Activated T-cell treated with anti-CD3 and anti-CD28 coated beads, Interleukin-2, amount 50 U/mL, for 24 hours (primary cell): ENCODE data around the gene ZNF407.

Experiments used
- DNase-seq: peaks from one replicate; pipeline ENCODE4 v3.0.0-alpha.2; 2020
- H3K27ac Mint-ChIP-seq: 2 replicates; pipeline ENCODE4 v1.8.0; 2020; ENCODE audit warnings: mild to moderate bottlenecking, mixed read lengths
- H3K27me3 Mint-ChIP-seq: 2 replicates; pipeline ENCODE4 v1.8.0; 2020; ENCODE audit warnings: mixed read lengths
- H3K36me3 Mint-ChIP-seq: 2 replicates; pipeline ENCODE4 v1.8.0; 2020; ENCODE audit warnings: low read depth, mixed read lengths
- H3K4me1 Mint-ChIP-seq: 2 replicates; pipeline ENCODE4 v1.8.0; 2020; ENCODE audit warnings: low read depth, mixed read lengths
- H3K4me3 Mint-ChIP-seq: 2 replicates; pipeline ENCODE4 v1.8.0; 2020; ENCODE audit warnings: mild to moderate bottlenecking, moderate library complexity, mixed read lengths
- H3K9me3 Mint-ChIP-seq: 2 replicates; pipeline ENCODE4 v1.8.0; 2020; ENCODE audit warnings: mixed read lengths

Gene ZNF407

DNA sequence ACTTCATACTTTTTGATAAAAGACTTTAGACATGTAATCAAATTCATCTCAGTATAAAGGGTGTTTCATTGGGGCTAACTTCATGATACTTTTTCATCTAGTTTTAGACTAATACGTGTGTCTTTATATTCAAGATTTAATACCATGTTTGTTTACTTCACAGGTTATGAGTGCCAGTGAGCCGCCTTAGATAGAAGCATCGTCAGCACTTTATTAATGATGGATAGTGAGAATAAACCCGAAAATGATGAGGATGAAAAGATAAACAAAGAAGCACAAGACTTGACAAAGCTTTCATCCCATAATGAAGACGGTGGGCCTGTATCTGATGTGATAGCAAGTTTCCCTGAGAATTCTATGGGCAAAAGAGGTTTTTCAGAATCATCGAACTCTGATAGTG lies 33.1 kb downstream of the ZNF407 start:
- H3K4me1 Mint-ChIP-seq: peaks cover 63% of the 10 kb centered on the region
- no peaks in the 10 kb centered on the region for H3K9me3 Mint-ChIP-seq
- peak overlapping the region; percentile 36 for H3K4me3 Mint-ChIP-seq
- H3K36me3 Mint-ChIP-seq: peaks cover 50% of the 10 kb centered on the region
- no peaks in the 10 kb centered on the region for H3K27me3 Mint-ChIP-seq
- DNase-seq: no peak
- H3K27ac Mint-ChIP-seq: peak overlapping the region; percentile 91

- Mint-ChIP-seq H3K27ac (peak overlapping the region; percentile 91), H3K9me3 (no peaks in the 10 kb centered on the region), H3K27me3 (no peaks in the 10 kb centered on the region), H3K36me3 (peaks cover 54% of the 10 kb centered on the region), H3K4me1 (peaks cover 60% of the 10 kb centered on the region), H3K4me3 (peak overlapping the region; percentile 62)
- no peak for DNase-seq
Observed at GRCh38 chr18:74631212-74631611, 33.5 kb downstream of the ZNF407 start.

DNA sequence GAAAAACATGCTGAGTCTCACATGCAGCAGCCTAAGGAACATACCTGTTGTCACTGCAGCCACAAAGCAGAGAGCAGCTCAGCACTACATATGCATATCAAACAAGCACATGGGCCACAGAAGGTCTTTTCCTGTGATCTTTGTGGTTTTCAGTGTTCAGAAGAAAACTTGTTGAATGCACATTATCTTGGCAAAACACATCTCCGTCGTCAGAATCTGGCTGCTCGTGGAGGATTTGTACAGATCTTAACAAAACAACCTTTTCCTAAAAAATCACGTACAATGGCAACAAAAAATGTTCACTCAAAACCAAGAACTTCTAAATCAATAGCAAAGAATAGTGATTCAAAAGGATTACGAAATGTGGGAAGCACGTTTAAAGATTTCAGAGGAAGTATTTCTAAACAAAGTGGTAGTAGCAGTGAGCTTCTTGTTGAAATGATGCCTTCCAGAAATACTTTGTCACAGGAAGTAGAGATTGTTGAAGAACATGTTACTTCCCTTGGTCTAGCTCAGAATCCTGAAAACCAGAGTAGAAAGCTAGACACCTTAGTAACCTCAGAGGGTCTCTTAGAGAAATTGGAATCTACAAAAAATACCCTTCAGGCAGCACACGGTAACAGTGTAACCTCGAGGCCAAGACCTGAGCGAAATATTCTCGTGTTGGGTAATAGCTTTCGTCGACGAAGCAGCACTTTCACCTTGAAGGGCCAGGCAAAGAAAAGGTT lies 34.1 kb downstream of the ZNF407 start:
- no peak for DNase-seq
- H3K36me3 Mint-ChIP-seq: peaks cover 57% of the 10 kb centered on the region
- H3K27me3 Mint-ChIP-seq: no peaks in the 10 kb centered on the region
- H3K9me3 Mint-ChIP-seq: no peaks in the 10 kb centered on the region
- peak overlapping the region; percentile 91 for H3K27ac Mint-ChIP-seq
- H3K4me3 Mint-ChIP-seq: peak overlapping the region; percentile 62
- H3K4me1 Mint-ChIP-seq: peaks cover 56% of the 10 kb centered on the region

DNA sequence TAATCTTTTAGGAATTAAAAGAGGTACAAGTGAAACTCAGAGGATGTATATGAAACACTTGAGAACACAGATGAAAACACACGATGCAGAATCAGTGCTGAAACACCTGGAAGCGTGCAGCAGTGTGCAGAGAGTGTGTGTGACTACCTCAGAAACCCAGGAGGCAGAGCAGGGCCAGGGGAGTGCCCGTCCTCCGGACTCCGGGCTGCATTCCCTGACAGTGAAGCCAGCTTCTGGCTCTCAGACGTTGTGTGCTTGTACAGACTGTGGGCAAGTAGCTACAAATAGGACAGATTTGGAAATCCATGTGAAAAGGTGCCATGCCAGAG lies 34.6 kb downstream of the ZNF407 start:
- no peak for DNase-seq
- Mint-ChIP-seq H3K36me3 (peaks cover 57% of the 10 kb centered on the region), H3K4me1 (peaks cover 51% of the 10 kb centered on the region), H3K27ac (peak overlapping the region; percentile 91), H3K4me3 (peak overlapping the region; percentile 62), H3K9me3 (no peaks in the 10 kb centered on the region), H3K27me3 (no peaks in the 10 kb centered on the region)

DNA sequence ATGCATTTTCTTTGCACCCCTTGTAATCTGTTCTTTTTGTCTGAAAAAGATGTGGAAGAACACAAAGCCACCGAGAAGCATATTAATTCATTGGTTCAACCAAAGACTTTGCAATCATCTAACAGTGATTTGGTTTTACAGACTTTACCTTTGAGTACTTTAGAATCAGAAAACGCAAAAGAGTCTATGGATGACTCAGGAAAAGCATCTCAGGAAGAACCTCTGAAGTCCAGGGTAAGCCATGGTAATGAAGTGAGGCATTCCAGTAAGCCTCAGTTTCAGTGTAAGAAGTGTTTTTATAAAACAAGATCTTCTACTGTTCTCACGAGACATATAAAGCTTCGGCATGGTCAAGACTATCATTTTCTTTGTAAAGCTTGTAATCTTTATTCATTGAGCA lies 35.2 kb downstream of the ZNF407 start:
- peaks cover 48% of the 10 kb centered on the region for H3K4me1 Mint-ChIP-seq
- DNase-seq: no peak
- peak overlapping the region; percentile 91 for H3K27ac Mint-ChIP-seq
- H3K9me3 Mint-ChIP-seq: no peaks in the 10 kb centered on the region
- H3K27me3 Mint-ChIP-seq: no peaks in the 10 kb centered on the region
- peaks cover 59% of the 10 kb centered on the region for H3K36me3 Mint-ChIP-seq
- no peak overlapping the region for H3K4me3 Mint-ChIP-seq

DNA sequence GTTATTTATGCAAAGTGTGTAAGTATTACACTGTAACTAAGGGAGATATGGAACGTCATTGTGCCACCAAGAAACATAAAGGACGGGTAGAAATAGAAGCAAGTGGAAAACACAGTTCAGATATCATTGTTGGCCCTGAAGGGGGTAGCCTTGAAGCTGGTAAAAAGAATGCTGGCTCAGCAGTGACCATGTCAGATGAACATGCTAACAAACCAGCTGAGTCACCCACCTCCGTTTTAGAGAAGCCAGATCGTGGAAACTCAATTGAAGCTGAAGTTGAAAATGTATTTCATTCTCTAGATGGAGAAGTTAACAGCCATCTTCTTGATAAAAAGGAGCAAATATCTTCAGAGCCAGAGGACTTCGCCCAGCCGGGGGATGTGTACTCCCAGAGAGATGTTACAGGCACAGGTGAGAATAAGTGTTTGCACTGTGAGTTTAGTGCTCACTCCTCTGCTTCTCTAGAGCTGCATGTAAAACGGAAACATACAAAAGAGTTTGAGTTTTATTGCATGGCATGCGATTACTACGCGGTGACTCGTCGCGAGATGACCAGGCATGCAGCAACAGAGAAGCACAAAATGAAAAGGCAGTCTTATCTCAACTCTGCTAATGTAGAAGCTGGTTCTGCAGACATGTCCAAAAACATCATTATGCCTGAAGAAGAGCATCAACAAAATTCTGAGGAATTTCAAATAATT lies 36.1 kb downstream of the ZNF407 start:
- DNase-seq: no peak
- Mint-ChIP-seq H3K4me3 (no peak overlapping the region), H3K4me1 (peaks cover 46% of the 10 kb centered on the region), H3K36me3 (peaks cover 67% of the 10 kb centered on the region), H3K27ac (peak overlapping the region; percentile 64), H3K9me3 (no peaks in the 10 kb centered on the region), H3K27me3 (no peaks in the 10 kb centered on the region)

DNA sequence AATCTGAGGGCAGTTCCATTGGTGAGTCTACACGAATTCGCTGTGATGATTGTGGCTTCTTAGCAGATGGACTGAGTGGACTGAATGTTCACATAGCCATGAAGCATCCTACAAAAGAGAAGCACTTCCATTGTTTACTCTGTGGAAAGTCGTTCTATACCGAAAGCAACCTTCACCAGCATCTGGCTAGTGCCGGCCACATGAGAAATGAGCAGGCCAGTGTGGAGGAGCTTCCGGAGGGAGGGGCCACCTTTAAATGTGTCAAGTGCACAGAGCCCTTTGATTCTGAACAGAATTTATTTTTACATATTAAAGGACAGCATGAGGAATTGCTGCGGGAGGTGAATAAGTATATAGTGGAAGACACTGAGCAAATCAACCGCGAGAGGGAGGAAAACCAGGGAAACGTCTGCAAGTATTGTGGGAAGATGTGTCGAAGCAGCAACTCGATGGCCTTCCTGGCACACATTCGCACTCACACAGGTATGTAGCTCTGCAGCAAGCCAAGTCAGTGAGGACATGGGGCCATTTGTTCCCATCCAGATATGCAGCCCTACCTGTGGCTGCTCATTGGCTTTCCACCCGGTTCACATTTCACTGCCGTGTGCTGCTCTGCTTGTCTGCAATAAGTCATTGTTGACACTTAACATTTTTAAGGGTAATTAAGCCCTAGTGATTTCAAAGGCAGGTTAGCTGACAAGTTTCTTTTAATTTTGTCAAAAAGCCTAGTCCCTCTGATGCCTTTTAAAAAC lies 37.7 kb downstream of the ZNF407 start:
- no peak overlapping the region for H3K27ac Mint-ChIP-seq
- H3K4me1 Mint-ChIP-seq: peaks cover 41% of the 10 kb centered on the region
- H3K27me3 Mint-ChIP-seq: no peaks in the 10 kb centered on the region
- DNase-seq: no peak
- no peaks in the 10 kb centered on the region for H3K9me3 Mint-ChIP-seq
- H3K36me3 Mint-ChIP-seq: peaks cover 72% of the 10 kb centered on the region
- H3K4me3 Mint-ChIP-seq: no peak overlapping the region

DNA sequence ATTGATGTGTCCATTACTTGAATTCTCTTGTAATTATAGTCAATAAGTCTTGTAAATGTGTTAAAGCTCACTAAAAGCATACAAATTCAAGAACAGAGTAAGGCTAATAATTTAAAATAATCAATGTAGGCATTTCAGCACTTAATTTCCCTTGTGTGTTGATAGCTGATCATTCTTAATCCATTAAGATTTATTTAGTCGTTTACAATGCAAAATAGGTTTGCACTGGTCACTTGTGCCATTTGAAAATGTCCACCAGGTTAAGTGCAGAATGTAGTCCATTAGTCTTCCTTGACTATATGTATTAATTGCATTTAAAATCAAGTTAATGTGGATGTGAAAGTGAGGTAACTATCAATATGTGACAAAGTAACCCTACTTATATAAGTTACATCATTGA lies 39.4 kb downstream of the ZNF407 start:
- no peaks in the 10 kb centered on the region for H3K9me3 Mint-ChIP-seq
- H3K36me3 Mint-ChIP-seq: peaks cover 70% of the 10 kb centered on the region
- no peak overlapping the region for H3K4me3 Mint-ChIP-seq

DNA sequence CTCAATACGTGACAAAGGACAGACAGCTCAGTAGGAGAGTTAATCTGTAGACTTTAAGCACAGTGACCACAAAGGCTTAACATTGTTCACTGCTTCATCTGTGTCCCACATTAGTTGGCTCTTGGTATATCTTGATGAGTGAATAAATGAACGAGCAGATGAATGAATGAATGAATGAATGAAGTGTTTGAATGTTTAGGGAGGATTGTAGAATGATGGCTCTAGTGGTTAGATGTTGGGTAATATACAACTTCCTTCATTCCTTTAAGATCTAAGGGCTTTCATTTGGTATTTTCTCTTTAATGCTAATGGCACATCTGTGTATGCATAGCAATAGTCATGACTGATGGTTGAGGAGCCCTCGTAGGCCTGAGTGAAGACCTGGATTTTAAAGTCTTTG lies 40.5 kb downstream of the ZNF407 start:
- H3K27ac Mint-ChIP-seq: no peak overlapping the region
- peaks cover 13% of the 10 kb centered on the region for H3K4me1 Mint-ChIP-seq
- peaks cover 68% of the 10 kb centered on the region for H3K36me3 Mint-ChIP-seq
- no peaks in the 10 kb centered on the region for H3K9me3 Mint-ChIP-seq
- DNase-seq: no peak
- no peaks in the 10 kb centered on the region for H3K27me3 Mint-ChIP-seq
- no peak overlapping the region for H3K4me3 Mint-ChIP-seq

More for the DNA sequence above, 39.4 kb downstream of the ZNF407 start:
- Mint-ChIP-seq H3K27me3 (no peaks in the 10 kb centered on the region), H3K4me1 (peaks cover 24% of the 10 kb centered on the region), H3K27ac (no peak overlapping the region)
- no peak for DNase-seq

DNA sequence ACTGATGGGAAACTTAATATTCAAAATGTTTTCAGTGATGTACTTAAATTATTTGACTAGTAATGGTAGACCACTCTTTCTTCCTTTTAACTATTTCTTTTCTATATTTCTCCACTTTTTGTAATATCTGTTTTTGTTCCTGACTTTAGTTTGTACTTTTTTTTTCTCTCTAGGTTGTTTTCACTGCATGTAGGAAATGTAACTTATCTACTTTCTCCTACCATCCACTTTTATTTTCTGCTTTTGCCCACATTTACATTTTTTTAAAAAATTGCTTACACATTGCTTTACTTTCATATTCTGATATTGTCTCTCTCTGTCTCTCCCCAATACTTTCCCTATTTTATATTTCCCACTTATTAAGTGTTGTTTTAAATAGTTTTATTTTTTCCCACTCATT lies 47.0 kb downstream of the ZNF407 start:
- Mint-ChIP-seq H3K9me3 (no peaks in the 10 kb centered on the region), H3K27me3 (no peaks in the 10 kb centered on the region), H3K27ac (no peak overlapping the region), H3K4me3 (no peak overlapping the region), H3K36me3 (peaks cover 50% of the 10 kb centered on the region), H3K4me1 (peaks cover 9% of the 10 kb centered on the region)
- DNase-seq: no peak

- no peak overlapping the region for H3K4me3 Mint-ChIP-seq
- H3K27me3 Mint-ChIP-seq: no peaks in the 10 kb centered on the region
- no peak for DNase-seq
- H3K4me1 Mint-ChIP-seq: peaks cover 9% of the 10 kb centered on the region
- H3K36me3 Mint-ChIP-seq: peaks cover 50% of the 10 kb centered on the region
- H3K27ac Mint-ChIP-seq: no peak overlapping the region
- H3K9me3 Mint-ChIP-seq: no peaks in the 10 kb centered on the region
Observed at GRCh38 chr18:74645679-74646078, 48.0 kb downstream of the ZNF407 start.

DNA sequence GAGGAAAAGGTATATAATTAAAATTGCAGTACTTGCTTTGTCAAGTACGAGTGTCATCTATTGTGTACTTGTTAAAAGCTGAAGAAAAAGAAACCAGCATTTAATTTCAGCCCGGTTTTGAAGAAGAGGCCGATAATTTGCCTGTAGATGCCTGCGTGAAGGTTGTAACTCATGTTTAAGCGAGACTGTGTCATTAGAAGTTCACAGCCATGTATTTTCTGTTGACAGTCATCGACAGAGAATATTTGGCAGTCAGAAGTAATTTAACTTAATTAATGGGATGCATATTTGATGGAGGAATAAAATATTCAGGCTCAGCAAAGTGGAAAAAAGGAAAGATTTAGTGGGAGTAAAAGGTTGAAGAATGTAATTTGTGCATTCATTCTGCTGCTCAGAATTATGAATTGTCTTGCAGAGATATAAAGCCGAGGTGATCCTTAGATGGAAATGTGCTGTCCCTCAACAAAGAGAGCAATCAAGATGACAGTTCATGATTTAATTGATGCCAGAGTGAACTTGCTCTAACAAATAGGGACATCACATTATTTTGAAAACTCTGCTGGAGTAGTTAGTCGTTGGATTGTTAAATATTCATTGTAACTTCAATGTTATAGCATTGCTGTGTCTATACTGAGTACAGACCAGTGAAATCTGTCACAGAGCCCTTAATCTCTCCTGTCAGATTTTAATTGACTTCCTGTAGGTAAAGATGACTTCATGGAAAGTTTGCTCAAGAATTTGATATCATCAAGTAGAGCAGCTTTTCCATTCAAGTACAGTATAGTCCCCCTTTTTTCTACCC lies 53.9 kb downstream of the ZNF407 start:
- Mint-ChIP-seq H3K27ac (no peak overlapping the region), H3K4me1 (peaks cover 3% of the 10 kb centered on the region), H3K9me3 (no peaks in the 10 kb centered on the region), H3K36me3 (peaks cover 16% of the 10 kb centered on the region), H3K27me3 (no peaks in the 10 kb centered on the region), H3K4me3 (no peak overlapping the region)
- no peak for DNase-seq

GRCh38 chr18:74652392-74652988 lies 54.8 kb downstream of the ZNF407 start:
- Mint-ChIP-seq H3K27ac (no peak overlapping the region), H3K4me1 (peaks cover 3% of the 10 kb centered on the region), H3K9me3 (no peaks in the 10 kb centered on the region), H3K27me3 (no peaks in the 10 kb centered on the region), H3K4me3 (no peak overlapping the region), H3K36me3 (peaks cover 10% of the 10 kb centered on the region)
- no peak for DNase-seq

GRCh38 chr18:74654638-74655037 lies 57.0 kb downstream of the ZNF407 start:
- no peak overlapping the region for H3K27ac Mint-ChIP-seq
- peaks cover 2% of the 10 kb centered on the region for H3K36me3 Mint-ChIP-seq

More at GRCh38 chr18:74654638-74655037, 57.0 kb downstream of the ZNF407 start:
- DNase-seq: no peak
- Mint-ChIP-seq H3K27me3 (no peaks in the 10 kb centered on the region), H3K9me3 (no peaks in the 10 kb centered on the region), H3K4me1 (peaks cover 3% of the 10 kb centered on the region), H3K4me3 (no peak overlapping the region)
